Hepatocyte (in vitro differentiated cells): ENCODE measurements around the gene UGT1A7. TPM values are rescaled to one million over a fixed set of nuclear protein-coding genes. Genes with fewer than 3 reads are reported as not detected.
"Not testable (repeated sequence)": the region's sequence is repeated elsewhere in the genome, so short reads cannot be mapped to it uniquely, and the experiment has no call there.

Experiments used
- DNase-seq: peaks from one replicate; pipeline ENCODE4 v3.0.0-alpha.2; 2016; ENCODE audit warnings: low spot score
- H2AFZ ChIP-seq: fragments of 200-600 bp; sonication (generic); 2 replicates; pipeline ENCODE4 v1.6.0; 2016; ENCODE audit warnings: antibody characterized with exemption, mild to moderate bottlenecking
- H3K27ac ChIP-seq: fragments of 200-600 bp; sonication (generic); 2 replicates; pipeline ENCODE4 v1.5.1; 2016; ENCODE audit warnings: mild to moderate bottlenecking
- H3K27me3 ChIP-seq: fragments of 200-600 bp; sonication (generic); 2 replicates; pipeline ENCODE4 v1.6.1; 2016
- H3K36me3 ChIP-seq: fragments of 200-600 bp; sonication (generic); replicated peaks from 2 replicates; pipeline ENCODE4 v1.5.1; 2016; ENCODE audit warnings: low read depth; ENCODE audit not compliant: insufficient read depth
- H3K4me1 ChIP-seq: fragments of 200-600 bp; sonication (generic); 2 replicates; pipeline ENCODE4 v1.5.1; 2016; ENCODE audit warnings: mild to moderate bottlenecking, moderate library complexity; ENCODE audit not compliant: insufficient read depth
- H3K4me2 ChIP-seq: fragments of 200-600 bp; sonication (generic); 2 replicates; pipeline ENCODE4 v1.6.0; 2016
- H3K4me3 ChIP-seq: fragments of 200-600 bp; sonication (generic); 2 replicates; pipeline ENCODE4 v1.5.1; 2016; ENCODE audit warnings: mild to moderate bottlenecking
- H3K79me2 ChIP-seq: fragments of 200-600 bp; sonication (generic); 2 replicates; pipeline ENCODE4 v1.6.0; 2017; ENCODE audit warnings: mild to moderate bottlenecking
- H3K9me2 ChIP-seq: fragments of 200-600 bp; sonication (generic); replicated peaks from 2 replicates; pipeline ENCODE4 v1.6.0; 2017; ENCODE audit warnings: mild to moderate bottlenecking; ENCODE audit not compliant: insufficient read depth
- H3K9me3 ChIP-seq: fragments of 200-600 bp; sonication (generic); 2 replicates; pipeline ENCODE4 v1.5.1; 2016; ENCODE audit warnings: low read depth, mild to moderate bottlenecking
- H4K20me1 ChIP-seq: fragments of 200-600 bp; sonication (generic); 2 replicates; pipeline ENCODE4 v1.6.0; 2016; ENCODE audit warnings: mild to moderate bottlenecking; ENCODE audit not compliant: insufficient read depth, poor library complexity, severe bottlenecking
- CTCF ChIP-seq: fragments of 200-600 bp; sonication (generic); IDR thresholded peaks from 2 replicates; pipeline ENCODE4 v1.5.1; 2016; ENCODE audit warnings: antibody characterized with exemption, mild to moderate bottlenecking; ENCODE audit not compliant: poor library complexity
- EZH2 ChIP-seq: fragments of 200-600 bp; sonication (generic); IDR thresholded peaks from 2 replicates; pipeline ENCODE4 v1.6.1; 2016; ENCODE audit warnings: antibody characterized with exemption, mild to moderate bottlenecking, borderline replicate concordance
- EZH2phosphoT487 ChIP-seq: fragments of 200-600 bp; sonication (generic); IDR thresholded peaks from one replicate; pipeline ENCODE4 v1.6.1; 2018; ENCODE audit warnings: antibody characterized with exemption, mild to moderate bottlenecking, low read depth, moderate library complexity; ENCODE audit not compliant: unreplicated experiment, severe bottlenecking
- WGBS: methylation state at CpG from one replicate; pipeline ENCODE4 v1.1.6; 2016; ENCODE audit warnings: low lambda C conversion rate; ENCODE audit errors: missing lambda C conversion rate; 5-methylcytosine and 5-hydroxymethylcytosine counted together
- polyA plus RNA-seq: library from polyadenylated mRNA; unstranded; fragments of >200 nt; fragmentation: Nextera tagmentation; extraction: Ambion mirVana; gene quantifications from 2 replicates; pipeline ENCODE4 v1.2.1, GENCODE V29; 2016
- total RNA-seq: library from RNA; depleted of rRNA; stranded (reverse); fragments of >200 nt; gene quantifications from 2 replicates; pipeline ENCODE4 v1.2.3, GENCODE V29; 2014

The UGT1A7 gene
- total and polyA plus RNA-seq, 2 experiments from 2014 or later = 0.07 TPM; not detected in 1

GRCh38 chr2:233714121-233714520 lies 32.4 kb downstream of the UGT1A7 start:
- Histone ChIP-seq H3K4me2 (no peak overlapping the region), H3K9me2 (no peaks in the 10 kb centered on the region), H3K4me1 (no peaks in the 10 kb centered on the region), H4K20me1 (no peaks in the 10 kb centered on the region), H3K27ac (no peak overlapping the region), H3K36me3 (no peaks in the 10 kb centered on the region), H2AFZ (no peak overlapping the region), H3K4me3 (no peak overlapping the region), H3K9me3 (no peaks in the 10 kb centered on the region), H3K79me2 (no peaks in the 10 kb centered on the region), H3K27me3 (no peaks in the 10 kb centered on the region)
- TF ChIP-seq EZH2 (no peak), EZH2phosphoT487 (no peak)
- DNase-seq = no peak
- 88% methylated on average over 2 of the region's 2 CpGs for WGBS

GRCh38 chr2:233718552-233718951 lies 36.9 kb downstream of the UGT1A7 start, which contains the start of gene UGT1A4:
Gene UGT1A4 (plus strand): TSS chr2:233718736. CDS start chr2:233718821, 85 bp downstream.
- H3K27me3 ChIP-seq = no peaks in the 10 kb centered on the region
- no peak within 1 kb of the TSS for H2AFZ ChIP-seq
- H3K79me2 ChIP-seq = no peaks in the 10 kb centered on the region
- no peak within 1 kb of the TSS for H3K4me3 ChIP-seq
- WGBS = 87% methylated on average over 7 of the region's 7 CpGs
- no peaks in the 10 kb centered on the region for H3K9me3 ChIP-seq
- no peaks in the 10 kb centered on the region for H3K36me3 ChIP-seq
- H3K27ac ChIP-seq = no peak within 1 kb of the TSS
- TF ChIP-seq EZH2phosphoT487 = no peak
- TF ChIP-seq CTCF = no peak
- no peak for TF ChIP-seq EZH2
- H3K4me2 ChIP-seq = no peak within 1 kb of the TSS
- H4K20me1 ChIP-seq = no peaks in the 10 kb centered on the region
- no peaks in the 10 kb centered on the region for H3K9me2 ChIP-seq
- no peaks in the 10 kb centered on the region for H3K4me1 ChIP-seq
- DNase-seq = no peak

- H3K27me3 ChIP-seq = no peaks in the 10 kb centered on the region
- no peak for DNase-seq
- no peaks in the 10 kb centered on the region for H3K79me2 ChIP-seq
- no peaks in the 10 kb centered on the region for H3K9me3 ChIP-seq
- TF ChIP-seq CTCF (no peak), EZH2 (no peak), EZH2phosphoT487 (no peak)
- H3K4me1 ChIP-seq = no peaks in the 10 kb centered on the region
- no peak within 1 kb of the TSS for H3K4me3 ChIP-seq
- no peaks in the 10 kb centered on the region for H4K20me1 ChIP-seq
- no peak within 1 kb of the TSS for H2AFZ ChIP-seq
- 81% methylated on average over 8 of the region's 8 CpGs for WGBS
- H3K36me3 ChIP-seq = no peaks in the 10 kb centered on the region
- no peak within 1 kb of the TSS for H3K27ac ChIP-seq
- no peak within 1 kb of the TSS for H3K4me2 ChIP-seq
- H3K9me2 ChIP-seq = no peaks in the 10 kb centered on the region
Observed at GRCh38 chr2:233728723-233729301, 47.1 kb downstream of the UGT1A7 start, which contains the start of gene UGT1A3. Gene UGT1A3 (plus strand): TSS chr2:233729042. CDS start chr2:233729127, 85 bp downstream.

GRCh38 chr2:233736868-233737653 lies 55.4 kb downstream of the UGT1A7 start:
- not testable (repeated sequence) for H3K27me3 ChIP-seq, H3K27ac ChIP-seq, H3K9me2 ChIP-seq, H2AFZ ChIP-seq, H3K9me3 ChIP-seq, H3K4me1 ChIP-seq, H3K79me2 ChIP-seq, H4K20me1 ChIP-seq, H3K36me3 ChIP-seq, DNase-seq, H3K4me3 ChIP-seq, H3K4me2 ChIP-seq
- WGBS = 84% methylated on average over 14 of the region's 14 CpGs
